Activated naive CD8-positive, alpha-beta T cell treated with anti-CD3 and anti-CD28 coated beads for 36 hours (primary cell): Measurements from ENCODE around the gene CD209. TPM values are rescaled to one million over a fixed set of nuclear protein-coding genes. Genes with fewer than 3 reads are reported as not detected.
"Not testable (repeated sequence)": the region's sequence is repeated elsewhere in the genome, so short reads cannot be mapped to it uniquely, and the experiment has no call there.

Source experiments
- DNase-seq: peaks from one replicate; pipeline ENCODE4 v3.0.0; 2021
- H3K27ac Mint-ChIP-seq: one replicate; pipeline ENCODE4 v1.8.0; 2022; ENCODE audit warnings: mild to moderate bottlenecking, moderate library complexity, mixed read lengths
- H3K27me3 Mint-ChIP-seq: one replicate; pipeline ENCODE4 v1.8.0; 2022; ENCODE audit warnings: mild to moderate bottlenecking, mixed read lengths
- H3K36me3 Mint-ChIP-seq: one replicate; pipeline ENCODE4 v1.8.0; 2021; ENCODE audit warnings: mild to moderate bottlenecking, mixed read lengths
- H3K4me1 Mint-ChIP-seq: one replicate; pipeline ENCODE4 v1.8.0; 2021; ENCODE audit warnings: mixed read lengths
- H3K4me3 Mint-ChIP-seq: one replicate; pipeline ENCODE4 v1.8.0; 2022; ENCODE audit warnings: mild to moderate bottlenecking, moderate library complexity, mixed read lengths
- H3K9me3 Mint-ChIP-seq: one replicate; pipeline ENCODE4 v1.8.0; 2022; ENCODE audit warnings: mixed read lengths
- total RNA-seq, 2 experiments: library from RNA; stranded (reverse); gene quantifications; one replicate each; pipeline ENCODE4 v1.2.3, GENCODE V29; 2021

Gene CD209
- total RNA-seq, 2 experiments from 2014 or later: not detected

- no peak for DNase-seq
- no peaks in the 10 kb centered on the region for H3K36me3 Mint-ChIP-seq
- H3K9me3 Mint-ChIP-seq: no peaks in the 10 kb centered on the region
- H3K27ac Mint-ChIP-seq: no peak overlapping the region
- no peak overlapping the region for H3K4me3 Mint-ChIP-seq
- H3K4me1 Mint-ChIP-seq: peaks cover 2% of the 10 kb centered on the region
- peaks cover 32% of the 10 kb centered on the region for H3K27me3 Mint-ChIP-seq
Observed at GRCh38 chr19:7779631-7780486, 32.5 kb upstream of the CD209 start.

GRCh38 chr19:7778081-7778480, 30.7 kb upstream of the CD209 start:
- Mint-ChIP-seq H3K4me1 (peaks cover 8% of the 10 kb centered on the region), H3K4me3 (no peak overlapping the region), H3K27me3 (peaks cover 16% of the 10 kb centered on the region), H3K36me3 (no peaks in the 10 kb centered on the region), H3K9me3 (no peaks in the 10 kb centered on the region), H3K27ac (no peak overlapping the region)
- DNase-seq: no peak

- Mint-ChIP-seq H3K4me1 (peaks cover 27% of the 10 kb centered on the region), H3K27ac (no peak overlapping the region), H3K4me3 (no peak overlapping the region), H3K27me3 (peaks cover 18% of the 10 kb centered on the region), H3K36me3 (no peaks in the 10 kb centered on the region), H3K9me3 (peaks cover 3% of the 10 kb centered on the region)
- DNase-seq: no peak
Observed at GRCh38 chr19:7775761-7776160, 28.4 kb upstream of the CD209 start.

GRCh38 chr19:7773841-7774240, 26.5 kb upstream of the CD209 start:
- DNase-seq: no peak
- H3K27me3 Mint-ChIP-seq: peaks cover 18% of the 10 kb centered on the region
- H3K4me1 Mint-ChIP-seq: peaks cover 27% of the 10 kb centered on the region
- H3K36me3 Mint-ChIP-seq: no peaks in the 10 kb centered on the region
- peaks cover 3% of the 10 kb centered on the region for H3K9me3 Mint-ChIP-seq
- no peak overlapping the region for H3K4me3 Mint-ChIP-seq
- H3K27ac Mint-ChIP-seq: peak overlapping the region; percentile 8

- no peaks in the 10 kb centered on the region for H3K36me3 Mint-ChIP-seq
- peaks cover 3% of the 10 kb centered on the region for H3K9me3 Mint-ChIP-seq
- peak overlapping the region; percentile 23 for H3K4me3 Mint-ChIP-seq
- peaks cover 25% of the 10 kb centered on the region for H3K4me1 Mint-ChIP-seq
- peak overlapping the region; percentile 91 for H3K27ac Mint-ChIP-seq
- H3K27me3 Mint-ChIP-seq: peaks cover 19% of the 10 kb centered on the region
- peak; percentile 50 for DNase-seq
Observed at GRCh38 chr19:7772752-7773291, 25.5 kb upstream of the CD209 start.

- H3K27ac Mint-ChIP-seq: peak overlapping the region; percentile 85
- H3K4me1 Mint-ChIP-seq: peaks cover 25% of the 10 kb centered on the region
- no peaks in the 10 kb centered on the region for H3K36me3 Mint-ChIP-seq
- peaks cover 3% of the 10 kb centered on the region for H3K9me3 Mint-ChIP-seq
- no peak overlapping the region for H3K4me3 Mint-ChIP-seq
- DNase-seq: no peak
- H3K27me3 Mint-ChIP-seq: peaks cover 10% of the 10 kb centered on the region
Observed at GRCh38 chr19:7771072-7771471, 23.7 kb upstream of the CD209 start.

- peaks cover 3% of the 10 kb centered on the region for H3K9me3 Mint-ChIP-seq
- no peaks in the 10 kb centered on the region for H3K36me3 Mint-ChIP-seq
- no peak for DNase-seq
- no peak overlapping the region for H3K4me3 Mint-ChIP-seq
- H3K4me1 Mint-ChIP-seq: peaks cover 25% of the 10 kb centered on the region
- no peak overlapping the region for H3K27ac Mint-ChIP-seq
- peaks cover 6% of the 10 kb centered on the region for H3K27me3 Mint-ChIP-seq
Observed at GRCh38 chr19:7769171-7769570, 21.8 kb upstream of the CD209 start.

GRCh38 chr19:7767487-7767886, 20.2 kb upstream of the CD209 start:
- Mint-ChIP-seq H3K4me3 (no peak overlapping the region), H3K4me1 (peaks cover 21% of the 10 kb centered on the region), H3K36me3 (no peaks in the 10 kb centered on the region)

GRCh38 chr19:7766535-7766934, 19.2 kb upstream of the CD209 start:
- H3K27me3 Mint-ChIP-seq: peaks cover 13% of the 10 kb centered on the region
- DNase-seq: no peak
- peaks cover 3% of the 10 kb centered on the region for H3K9me3 Mint-ChIP-seq
- no peak overlapping the region for H3K27ac Mint-ChIP-seq
- no peak overlapping the region for H3K4me3 Mint-ChIP-seq
- peaks cover 12% of the 10 kb centered on the region for H3K4me1 Mint-ChIP-seq
- no peaks in the 10 kb centered on the region for H3K36me3 Mint-ChIP-seq

More at GRCh38 chr19:7767487-7767886, 20.2 kb upstream of the CD209 start:
- Mint-ChIP-seq H3K27me3 (peaks cover 11% of the 10 kb centered on the region), H3K27ac (no peak overlapping the region), H3K9me3 (peaks cover 3% of the 10 kb centered on the region)
- DNase-seq: no peak

- not testable (repeated sequence) for H3K4me3 Mint-ChIP-seq, H3K27ac Mint-ChIP-seq, DNase-seq, H3K9me3 Mint-ChIP-seq, H3K36me3 Mint-ChIP-seq, H3K4me1 Mint-ChIP-seq
- peaks cover 17% of the 10 kb centered on the region for H3K27me3 Mint-ChIP-seq
Observed at GRCh38 chr19:7765043-7765442, 17.7 kb upstream of the CD209 start.

GRCh38 chr19:7764157-7764556, 16.8 kb upstream of the CD209 start:
- not testable (repeated sequence) for H3K9me3 Mint-ChIP-seq, H3K4me3 Mint-ChIP-seq, H3K27ac Mint-ChIP-seq, H3K36me3 Mint-ChIP-seq, H3K4me1 Mint-ChIP-seq, DNase-seq
- peaks cover 17% of the 10 kb centered on the region for H3K27me3 Mint-ChIP-seq

GRCh38 chr19:7763696-7764095, 16.4 kb upstream of the CD209 start:
- DNase-seq: no peak
- Mint-ChIP-seq H3K27me3 (peaks cover 17% of the 10 kb centered on the region), H3K9me3 (peaks cover 10% of the 10 kb centered on the region), H3K4me3 (no peak overlapping the region), H3K36me3 (peaks cover 6% of the 10 kb centered on the region), H3K27ac (no peak overlapping the region), H3K4me1 (peaks cover 7% of the 10 kb centered on the region)

GRCh38 chr19:7762719-7763293, 15.5 kb upstream of the CD209 start, which contains the start of gene CLEC4M:
CLEC4M (plus strand) TSS chr19:7763243; CDS start chr19:7763267, 24 bp downstream.
- Mint-ChIP-seq H3K36me3 (peaks cover 6% of the 10 kb centered on the region), H3K27ac (no peak within 1 kb of the TSS), H3K27me3 (peaks cover 14% of the 10 kb centered on the region), H3K4me1 (peaks cover 7% of the 10 kb centered on the region), H3K9me3 (peaks cover 17% of the 10 kb centered on the region), H3K4me3 (no peak within 1 kb of the TSS)
- no peak for DNase-seq

GRCh38 chr19:7759156-7759555, 11.8 kb upstream of the CD209 start:
- Mint-ChIP-seq H3K27ac (no peak overlapping the region), H3K9me3 (peaks cover 41% of the 10 kb centered on the region), H3K27me3 (peaks cover 14% of the 10 kb centered on the region), H3K4me3 (no peak overlapping the region), H3K36me3 (peaks cover 24% of the 10 kb centered on the region), H3K4me1 (peaks cover 13% of the 10 kb centered on the region)
- no peak for DNase-seq

GRCh38 chr19:7757358-7757757, 10.0 kb upstream of the CD209 start:
- H3K36me3 Mint-ChIP-seq: peaks cover 31% of the 10 kb centered on the region
- peaks cover 8% of the 10 kb centered on the region for H3K27me3 Mint-ChIP-seq
- peaks cover 13% of the 10 kb centered on the region for H3K4me1 Mint-ChIP-seq
- H3K27ac Mint-ChIP-seq: no peak overlapping the region
- H3K9me3 Mint-ChIP-seq: peaks cover 52% of the 10 kb centered on the region
- H3K4me3 Mint-ChIP-seq: no peak overlapping the region
- DNase-seq: no peak
